Spleen (tissue), 13 donors: Measurements from ENCODE around the gene ZNF747. TPM values are rescaled to one million over a fixed set of nuclear protein-coding genes. Genes with fewer than 3 reads are reported as not detected.

Experiments
- DNase-seq: peaks from one replicate; pipeline ENCODE4 v3.0.0-alpha.2; 2020
- H3K27ac ChIP-seq, 8 donors: fragments of 200-600 bp; sonication (generic) in 7 of 8; 1 replicate in 4 of 8; 2 replicates in 4 of 8; pipeline versions ENCODE4 v1.5.0 to v1.8.0; 2016 to 2021; ENCODE audit warnings: inconsistent platforms in 4 of 8, mild to moderate bottlenecking in 4 of 8, moderate library complexity in 1 of 8
- H3K27me3 ChIP-seq, 7 donors: fragments of 200-600 bp; sonication (generic) in 6 of 7; replicated peaks in 1 of 7; 1 replicate in 4 of 7; 2 replicates in 3 of 7; pipeline versions ENCODE4 v1.5.0 to v1.8.0; 2016 to 2021; ENCODE audit warnings: inconsistent platforms in 3 of 7, mild to moderate bottlenecking in 1 of 7
- H3K36me3 ChIP-seq, 6 donors: fragments of 200-600 bp; sonication (generic) in 5 of 6; 1 replicate in 4 of 6; 2 replicates in 2 of 6; pipeline versions ENCODE4 v1.5.0 to v1.8.0; 2016 to 2021; ENCODE audit warnings: inconsistent platforms in 2 of 6
- H3K4me1 ChIP-seq, 6 donors: fragments of 200-600 bp; sonication (generic) in 5 of 6; 1 replicate in 3 of 6; 2 replicates in 3 of 6; pipeline versions ENCODE4 v1.5.0 to v1.8.0; 2016 to 2021; ENCODE audit warnings: inconsistent platforms in 3 of 6
- H3K4me3 ChIP-seq, 8 donors: fragments of 200-600 bp; sonication (generic) in 7 of 8; 1 replicate in 4 of 8; 2 replicates in 4 of 8; pipeline versions ENCODE4 v1.5.0 to v1.8.0; 2016 to 2021; ENCODE audit warnings: inconsistent platforms in 4 of 8, mild to moderate bottlenecking in 4 of 8, moderate library complexity in 2 of 8
- H3K9me3 ChIP-seq, 8 donors: fragments of 200-600 bp; sonication (generic) in 7 of 8; 1 replicate in 4 of 8; 2 replicates in 4 of 8; pipeline versions ENCODE4 v1.5.0 to v1.8.0; 2016 to 2021; ENCODE audit warnings: inconsistent platforms in 4 of 8
- POLR2A ChIP-seq, 3 donors: fragments of 450-650 bp; IDR thresholded peaks; one replicate each; pipeline ENCODE4 v1.5.1; 2017; ENCODE audit warnings: antibody characterized with exemption in 3 of 3, mild to moderate bottlenecking in 1 of 3
- POLR2AphosphoS5 ChIP-seq, 3 donors: sonication (generic); formaldehyde crosslinking; IDR thresholded peaks; one replicate each; pipeline ENCODE4 v1.5.1; 2017; ENCODE audit warnings: antibody characterized with exemption in 3 of 3
- WGBS, 5 donors: extraction: QIAGEN DNeasy Blood & Tissue Kit in 3 of 5; methylation state at CpG; one replicate each; pipeline versions ENCODE4 v1.1.5 to v1.1.7; 2013 to 2018; 5-methylcytosine and 5-hydroxymethylcytosine counted together
- intact Hi-C: fragments of 100-400 bp; cut with DNase I; formaldehyde crosslinking; loops from one replicate; pipeline ENCODE4 v1.15.0; 2023; ENCODE audit warnings: low total_unique reads
- long read RNA-seq, 2 donors: transcript quantifications; one replicate each; lab custom pipeline, GENCODE V29; 2026
- polyA plus RNA-seq, 3 donors: library from polyadenylated mRNA; stranded (reverse); fragments of 200-250 nt; gene quantifications; one replicate each; pipeline ENCODE4 v1.2.1, GENCODE V29; 2013
- total RNA-seq, 7 donors: library from RNA; depleted of rRNA in 3 of 7; stranded (reverse); fragments of >200 nt in 3 of 7; fragmentation: NEBNext Ultra II Directional in 4 of 7; extraction: Animal tissue kit (Norgen Biotek cat#: 25700) in 4 of 7; gene quantifications; one replicate each; pipeline versions ENCODE4 v1.1.0 to v1.2.1, GENCODE V29; 2016 to 2021
- TF ChIP-seq, protein P1 (sequence below), 11 experiments: fragments of 200-600 bp in 7 of 11; fragments of 450-650 bp in 4 of 11; sonication (generic) in 4 of 11; IDR thresholded peaks in 8 of 11; conservative IDR thresholded peaks in 3 of 11; 1 replicate in 7 of 11; 2 replicates in 4 of 11; pipeline versions ENCODE4 v1.4.0 to v1.8.0; 2016 to 2021; ENCODE audit warnings: antibody characterized with exemption in 11 of 11, inconsistent platforms in 4 of 11, mild to moderate bottlenecking in 1 of 11
- donor health status: healthy with polysubstance abuse.
- donor health status: DM: no; HTN: no; CAD: no; lungs with moderate emphysema.
- donor health status: DM: no; HTN: no; CAD: no.
- donor health status: Bipolar disorder and iron deficiency.
- donor health status: healthy.
- donor health status: DM: no; HTN: no; CAD: no.
- donor health status: DM: yes; HTN: yes; CAD: no.

The ZNF747 gene
- total RNA-seq (10 to 100 TPM in 6 of 7 donors, 1 to 10 TPM in 1; 7.7 to 16.1 (median 14.0) TPM), polyA plus RNA-seq (1 to 10 TPM; 5.9 to 8.3 (median 6.4) TPM)
- long read RNA-seq, donor 1, partial matches to known transcripts: 0 of 7 reads
- long read RNA-seq, donor 1, other reads (novel, unspliced or antisense): 0 of 7 reads
- long read RNA-seq, donor 2, partial matches to known transcripts: 0 of 2 reads
- long read RNA-seq, donor 2, other reads (novel, unspliced or antisense): 0 of 2 reads

GRCh38 chr16:30534368-30535105 lies at the start of gene ZNF747:
Gene ZNF747, minus strand, starts transcription at chr16:30534858. Its CDS starts 179 bp downstream, at chr16:30534679.
- Histone ChIP-seq H3K4me3 (peak within 1 kb of the TSS; percentile 62 to 85 (median 74)), H3K27me3 (no peaks in the 10 kb centered on the region), H3K4me1 (peaks cover 7 to 65% (median 32%) of the 10 kb centered on the region in 6 donors), H3K9me3 (no peaks in the 10 kb centered on the region), H3K27ac (peak within 1 kb of the TSS; percentile 86 to 96 (median 96)), H3K36me3 (peaks cover 0 to 31% (median 20%) of the 10 kb centered on the region in 6 donors)
- intact Hi-C loops: no loop called here
- TF ChIP-seq POLR2AphosphoS5 (IDR thresholded peaks at IDR 0.05): peak; percentile 93 to 95 (median 94)
- peak; percentile 20 to 72 (median 45) for TF ChIP-seq POLR2A (IDR thresholded peaks at IDR 0.05)
- TF ChIP-seq, protein P1, sequence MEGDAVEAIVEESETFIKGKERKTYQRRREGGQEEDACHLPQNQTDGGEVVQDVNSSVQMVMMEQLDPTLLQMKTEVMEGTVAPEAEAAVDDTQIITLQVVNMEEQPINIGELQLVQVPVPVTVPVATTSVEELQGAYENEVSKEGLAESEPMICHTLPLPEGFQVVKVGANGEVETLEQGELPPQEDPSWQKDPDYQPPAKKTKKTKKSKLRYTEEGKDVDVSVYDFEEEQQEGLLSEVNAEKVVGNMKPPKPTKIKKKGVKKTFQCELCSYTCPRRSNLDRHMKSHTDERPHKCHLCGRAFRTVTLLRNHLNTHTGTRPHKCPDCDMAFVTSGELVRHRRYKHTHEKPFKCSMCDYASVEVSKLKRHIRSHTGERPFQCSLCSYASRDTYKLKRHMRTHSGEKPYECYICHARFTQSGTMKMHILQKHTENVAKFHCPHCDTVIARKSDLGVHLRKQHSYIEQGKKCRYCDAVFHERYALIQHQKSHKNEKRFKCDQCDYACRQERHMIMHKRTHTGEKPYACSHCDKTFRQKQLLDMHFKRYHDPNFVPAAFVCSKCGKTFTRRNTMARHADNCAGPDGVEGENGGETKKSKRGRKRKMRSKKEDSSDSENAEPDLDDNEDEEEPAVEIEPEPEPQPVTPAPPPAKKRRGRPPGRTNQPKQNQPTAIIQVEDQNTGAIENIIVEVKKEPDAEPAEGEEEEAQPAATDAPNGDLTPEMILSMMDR (IDR thresholded peaks at IDR 0.05 in 8 of 11, conservative IDR thresholded peaks at IDR 0.05 in 3 of 11): peak in 3 of 11 experiments; percentile 5 to 21 (median 15)
- WGBS, 5 donors: 0 to 1% (median 0%) methylated on average over 15 to 70 of the region's 70 CpGs
- peak; percentile 97 for DNase-seq

DNA sequence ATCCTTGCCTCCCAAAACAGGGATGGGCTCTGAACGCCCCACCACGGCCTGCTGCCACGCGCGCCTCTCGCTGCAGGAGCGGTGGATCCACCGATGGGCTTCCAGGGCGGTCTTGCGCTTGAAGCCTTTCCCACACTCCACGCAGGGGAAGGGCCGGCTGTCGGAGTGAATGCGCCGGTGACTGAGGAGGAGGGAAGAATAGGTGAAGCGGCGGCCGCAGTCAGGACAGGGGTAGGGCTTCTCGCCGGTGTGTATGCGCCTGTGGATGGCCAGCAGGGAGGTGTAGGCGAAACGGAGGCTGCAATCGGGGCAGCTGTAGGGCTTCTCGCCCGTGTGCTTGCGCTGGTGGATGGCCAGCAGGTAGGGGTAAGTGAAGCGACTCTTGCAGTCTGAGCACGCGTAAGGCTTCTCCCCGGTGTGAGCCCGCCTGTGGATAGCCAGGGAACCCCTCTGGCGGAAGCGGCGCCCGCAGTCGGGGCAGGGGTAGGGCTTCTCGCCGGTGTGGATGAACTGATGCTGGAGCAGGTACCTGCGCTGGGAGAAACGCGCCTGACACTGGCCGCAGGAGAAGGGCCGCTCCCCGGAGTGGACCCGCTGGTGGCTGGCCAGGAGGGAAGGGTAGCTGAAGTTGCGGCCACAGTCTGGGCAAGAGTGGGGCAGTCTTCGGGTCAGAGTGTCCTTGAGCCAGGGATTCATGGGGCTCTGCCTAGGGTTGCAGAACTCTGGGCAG lies 48.1 kb upstream of the ZNF747 start:
- Histone ChIP-seq H3K36me3 (peaks cover 0 to 63% (median 26%) of the 10 kb centered on the region in 6 donors), H3K4me3 (no peak overlapping the region), H3K27me3 (no peaks in the 10 kb centered on the region), H3K4me1 (peaks cover 10 to 66% (median 37%) of the 10 kb centered on the region in 6 donors), H3K9me3 (no peaks in the 10 kb centered on the region), H3K27ac (no peak overlapping the region)
- WGBS, 5 donors: 94 to 97% (median 96%) methylated on average over 46 to 48 of the region's 48 CpGs
- TF ChIP-seq, protein P1 (IDR thresholded peaks at IDR 0.05 in 8 of 11, conservative IDR thresholded peaks at IDR 0.05 in 3 of 11): no peak
- peak in 2 of 3 donors; percentile 12 to 23 for TF ChIP-seq POLR2AphosphoS5 (IDR thresholded peaks at IDR 0.05)
- intact Hi-C loops: no loop called here
- DNase-seq: no peak

DNA sequence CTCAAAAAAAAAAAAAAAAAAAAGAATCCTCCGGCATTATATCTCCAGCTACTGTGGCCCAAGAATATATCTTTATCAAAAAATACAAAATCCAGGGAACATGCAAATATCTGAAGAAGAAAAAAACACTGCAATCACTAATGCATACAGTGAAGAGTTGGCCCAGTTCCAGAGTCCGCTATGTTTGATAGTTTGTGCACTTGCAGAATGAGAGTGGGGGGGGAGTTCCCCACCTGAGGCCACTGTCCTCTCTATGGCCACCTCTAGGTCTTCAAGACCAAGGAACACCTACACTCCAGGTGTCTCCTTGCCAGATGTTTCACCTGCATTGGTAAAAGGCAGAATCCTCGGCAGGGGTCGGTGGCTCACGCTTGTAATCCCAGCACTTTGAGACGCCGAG lies 46.8 kb upstream of the ZNF747 start:
- intact Hi-C loops: no loop called here
- Histone ChIP-seq H3K4me1 (peaks cover 10 to 52% (median 29%) of the 10 kb centered on the region in 6 donors), H3K27me3 (no peaks in the 10 kb centered on the region), H3K27ac (no peak overlapping the region), H3K9me3 (no peaks in the 10 kb centered on the region), H3K36me3 (peaks cover 0 to 76% (median 26%) of the 10 kb centered on the region in 6 donors), H3K4me3 (no peak overlapping the region)
- no peak for DNase-seq
- no peak for TF ChIP-seq POLR2AphosphoS5 (IDR thresholded peaks at IDR 0.05)
- TF ChIP-seq, protein P1 (IDR thresholded peaks at IDR 0.05 in 8 of 11, conservative IDR thresholded peaks at IDR 0.05 in 3 of 11): no peak
- TF ChIP-seq POLR2A (IDR thresholded peaks at IDR 0.05): no peak
- 91 to 95% (median 92%) methylated on average over 7 of the region's 7 CpGs for WGBS, 5 donors
